ENCODE data around the gene FAM131A.

- no peak for TF ChIP-seq CTCF (IDR thresholded peaks at IDR 0.05)
- no peak for TF ChIP-seq POLR2A (IDR thresholded peaks at IDR 0.05)
- TF ChIP-seq POLR2AphosphoS5 (IDR thresholded peaks at IDR 0.05; ENCODE audit: insufficient read depth in 1 of 2, low read depth in 1 of 2): no peak
These were observed 57.9 kb downstream of the FAM131A start for GRCh38 chr3:184395320-184395660.
